ENCODE results near the gene KIFC1. TPM values are rescaled to one million over a fixed set of nuclear protein-coding genes. Genes with fewer than 3 reads are reported as not detected.

Gene KIFC1
- total and polyA plus RNA-seq, 9 of the 15 experiments (the other 6 are each of a cell fraction or from before 2014, with no cell fraction given) = 1.3 to 95.2 (median 76.9) TPM

DNA sequence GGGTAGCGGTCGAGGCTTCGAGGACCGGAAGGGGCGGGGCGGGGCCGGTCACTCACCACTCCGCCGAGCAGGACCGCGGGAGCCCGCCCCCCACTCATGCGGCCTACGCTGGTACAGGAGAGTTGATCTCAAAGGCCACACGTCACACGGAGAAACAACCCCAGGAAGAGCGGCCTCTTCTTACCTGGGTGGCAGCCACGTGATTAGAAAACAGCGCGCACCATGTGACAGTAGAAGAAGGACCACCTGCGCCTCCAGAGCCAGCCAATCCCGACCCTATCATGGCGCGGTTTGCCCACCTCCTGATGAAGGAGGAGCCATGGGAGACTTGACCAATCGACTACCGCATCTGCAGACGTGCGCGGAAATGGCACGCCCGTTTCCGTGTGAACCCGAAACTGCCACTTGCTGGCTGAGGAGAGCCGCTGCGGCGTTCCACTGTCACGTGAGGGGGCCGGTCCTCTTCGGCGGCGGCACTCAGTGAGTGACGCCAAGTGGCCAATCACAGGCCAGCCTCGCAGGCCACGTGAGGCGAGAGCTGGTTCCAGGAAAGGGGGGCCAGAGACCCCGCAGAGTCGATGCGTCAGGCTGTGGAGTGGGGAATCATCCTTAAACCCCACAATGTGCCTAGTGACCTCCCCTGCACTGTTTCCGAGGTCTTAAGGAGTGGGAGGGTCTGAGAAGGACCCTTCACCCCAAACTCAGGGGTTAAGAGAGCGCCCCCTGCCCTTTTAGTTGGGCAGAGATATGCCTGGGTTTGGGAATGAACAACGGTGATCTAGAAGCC, 26.5 kb downstream of the KIFC1 start, which contains the start of gene CUTA (continued):
- TF ChIP-seq, protein P1, sequence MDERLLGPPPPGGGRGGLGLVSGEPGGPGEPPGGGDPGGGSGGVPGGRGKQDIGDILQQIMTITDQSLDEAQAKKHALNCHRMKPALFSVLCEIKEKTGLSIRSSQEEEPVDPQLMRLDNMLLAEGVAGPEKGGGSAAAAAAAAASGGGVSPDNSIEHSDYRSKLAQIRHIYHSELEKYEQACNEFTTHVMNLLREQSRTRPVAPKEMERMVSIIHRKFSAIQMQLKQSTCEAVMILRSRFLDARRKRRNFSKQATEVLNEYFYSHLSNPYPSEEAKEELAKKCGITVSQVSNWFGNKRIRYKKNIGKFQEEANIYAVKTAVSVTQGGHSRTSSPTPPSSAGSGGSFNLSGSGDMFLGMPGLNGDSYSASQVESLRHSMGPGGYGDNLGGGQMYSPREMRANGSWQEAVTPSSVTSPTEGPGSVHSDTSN (CRISPR knock-in tag; IDR thresholded peaks at IDR 0.05; ENCODE audit: low read depth) = no peak
- TF ChIP-seq, protein P1 (tag; conservative IDR thresholded peaks at IDR 0.05; ENCODE audit: low read depth) = peak; percentile 83
- TF ChIP-seq, protein P2, sequence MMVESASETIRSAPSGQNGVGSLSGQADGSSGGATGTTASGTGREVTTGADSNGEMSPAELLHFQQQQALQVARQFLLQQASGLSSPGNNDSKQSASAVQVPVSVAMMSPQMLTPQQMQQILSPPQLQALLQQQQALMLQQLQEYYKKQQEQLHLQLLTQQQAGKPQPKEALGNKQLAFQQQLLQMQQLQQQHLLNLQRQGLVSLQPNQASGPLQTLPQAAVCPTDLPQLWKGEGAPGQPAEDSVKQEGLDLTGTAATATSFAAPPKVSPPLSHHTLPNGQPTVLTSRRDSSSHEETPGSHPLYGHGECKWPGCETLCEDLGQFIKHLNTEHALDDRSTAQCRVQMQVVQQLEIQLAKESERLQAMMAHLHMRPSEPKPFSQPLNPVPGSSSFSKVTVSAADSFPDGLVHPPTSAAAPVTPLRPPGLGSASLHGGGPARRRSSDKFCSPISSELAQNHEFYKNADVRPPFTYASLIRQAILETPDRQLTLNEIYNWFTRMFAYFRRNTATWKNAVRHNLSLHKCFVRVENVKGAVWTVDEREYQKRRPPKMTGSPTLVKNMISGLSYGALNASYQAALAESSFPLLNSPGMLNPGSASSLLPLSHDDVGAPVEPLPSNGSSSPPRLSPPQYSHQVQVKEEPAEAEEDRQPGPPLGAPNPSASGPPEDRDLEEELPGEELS (CRISPR knock-in tag; IDR thresholded peaks at IDR 0.05; ENCODE audit: borderline replicate concordance) = no peak
- TF ChIP-seq HDGF (IDR thresholded peaks at IDR 0.05) (no peak), NFXL1 (CRISPR knock-in tag; IDR thresholded peaks at IDR 0.05) (no peak), STAG1 (CRISPR knock-in tag; IDR thresholded peaks at IDR 0.05; ENCODE audit: borderline replicate concordance) (no peak), ARID2 (IDR thresholded peaks at IDR 0.05) (no peak), KDM1A (IDR thresholded peaks at IDR 0.05) (no peak), EP400 (IDR thresholded peaks at IDR 0.05) (peak; percentile 98), SMARCA4 (IDR thresholded peaks at IDR 0.05) (peak; percentile 74), BRD4 (IDR thresholded peaks at IDR 0.05) (no peak; the same call in 1 of the 2 replicates), EHMT2 (IDR thresholded peaks at IDR 0.05) (no peak)
- TF ChIP-seq, protein P3, sequence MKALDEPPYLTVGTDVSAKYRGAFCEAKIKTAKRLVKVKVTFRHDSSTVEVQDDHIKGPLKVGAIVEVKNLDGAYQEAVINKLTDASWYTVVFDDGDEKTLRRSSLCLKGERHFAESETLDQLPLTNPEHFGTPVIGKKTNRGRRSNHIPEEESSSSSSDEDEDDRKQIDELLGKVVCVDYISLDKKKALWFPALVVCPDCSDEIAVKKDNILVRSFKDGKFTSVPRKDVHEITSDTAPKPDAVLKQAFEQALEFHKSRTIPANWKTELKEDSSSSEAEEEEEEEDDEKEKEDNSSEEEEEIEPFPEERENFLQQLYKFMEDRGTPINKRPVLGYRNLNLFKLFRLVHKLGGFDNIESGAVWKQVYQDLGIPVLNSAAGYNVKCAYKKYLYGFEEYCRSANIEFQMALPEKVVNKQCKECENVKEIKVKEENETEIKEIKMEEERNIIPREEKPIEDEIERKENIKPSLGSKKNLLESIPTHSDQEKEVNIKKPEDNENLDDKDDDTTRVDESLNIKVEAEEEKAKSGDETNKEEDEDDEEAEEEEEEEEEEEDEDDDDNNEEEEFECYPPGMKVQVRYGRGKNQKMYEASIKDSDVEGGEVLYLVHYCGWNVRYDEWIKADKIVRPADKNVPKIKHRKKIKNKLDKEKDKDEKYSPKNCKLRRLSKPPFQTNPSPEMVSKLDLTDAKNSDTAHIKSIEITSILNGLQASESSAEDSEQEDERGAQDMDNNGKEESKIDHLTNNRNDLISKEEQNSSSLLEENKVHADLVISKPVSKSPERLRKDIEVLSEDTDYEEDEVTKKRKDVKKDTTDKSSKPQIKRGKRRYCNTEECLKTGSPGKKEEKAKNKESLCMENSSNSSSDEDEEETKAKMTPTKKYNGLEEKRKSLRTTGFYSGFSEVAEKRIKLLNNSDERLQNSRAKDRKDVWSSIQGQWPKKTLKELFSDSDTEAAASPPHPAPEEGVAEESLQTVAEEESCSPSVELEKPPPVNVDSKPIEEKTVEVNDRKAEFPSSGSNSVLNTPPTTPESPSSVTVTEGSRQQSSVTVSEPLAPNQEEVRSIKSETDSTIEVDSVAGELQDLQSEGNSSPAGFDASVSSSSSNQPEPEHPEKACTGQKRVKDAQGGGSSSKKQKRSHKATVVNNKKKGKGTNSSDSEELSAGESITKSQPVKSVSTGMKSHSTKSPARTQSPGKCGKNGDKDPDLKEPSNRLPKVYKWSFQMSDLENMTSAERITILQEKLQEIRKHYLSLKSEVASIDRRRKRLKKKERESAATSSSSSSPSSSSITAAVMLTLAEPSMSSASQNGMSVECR (CRISPR knock-in tag; IDR thresholded peaks at IDR 0.05) = peak; percentile 91
- TF ChIP-seq, protein P4, sequence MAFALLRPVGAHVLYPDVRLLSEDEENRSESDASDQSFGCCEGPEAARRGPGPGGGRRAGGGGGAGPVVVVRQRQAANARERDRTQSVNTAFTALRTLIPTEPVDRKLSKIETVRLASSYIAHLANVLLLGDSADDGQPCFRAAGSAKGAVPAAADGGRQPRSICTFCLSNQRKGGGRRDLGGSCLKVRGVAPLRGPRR (CRISPR knock-in tag; IDR thresholded peaks at IDR 0.05) = 0 out of 2 replicates have a peak, but pooled peaks have one; percentile 24
- TF ChIP-seq, protein P5, sequence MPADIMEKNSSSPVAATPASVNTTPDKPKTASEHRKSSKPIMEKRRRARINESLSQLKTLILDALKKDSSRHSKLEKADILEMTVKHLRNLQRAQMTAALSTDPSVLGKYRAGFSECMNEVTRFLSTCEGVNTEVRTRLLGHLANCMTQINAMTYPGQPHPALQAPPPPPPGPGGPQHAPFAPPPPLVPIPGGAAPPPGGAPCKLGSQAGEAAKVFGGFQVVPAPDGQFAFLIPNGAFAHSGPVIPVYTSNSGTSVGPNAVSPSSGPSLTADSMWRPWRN (IDR thresholded peaks at IDR 0.05; ENCODE audit: low read depth) = peak; percentile 86
- TF ChIP-seq, protein P6, sequence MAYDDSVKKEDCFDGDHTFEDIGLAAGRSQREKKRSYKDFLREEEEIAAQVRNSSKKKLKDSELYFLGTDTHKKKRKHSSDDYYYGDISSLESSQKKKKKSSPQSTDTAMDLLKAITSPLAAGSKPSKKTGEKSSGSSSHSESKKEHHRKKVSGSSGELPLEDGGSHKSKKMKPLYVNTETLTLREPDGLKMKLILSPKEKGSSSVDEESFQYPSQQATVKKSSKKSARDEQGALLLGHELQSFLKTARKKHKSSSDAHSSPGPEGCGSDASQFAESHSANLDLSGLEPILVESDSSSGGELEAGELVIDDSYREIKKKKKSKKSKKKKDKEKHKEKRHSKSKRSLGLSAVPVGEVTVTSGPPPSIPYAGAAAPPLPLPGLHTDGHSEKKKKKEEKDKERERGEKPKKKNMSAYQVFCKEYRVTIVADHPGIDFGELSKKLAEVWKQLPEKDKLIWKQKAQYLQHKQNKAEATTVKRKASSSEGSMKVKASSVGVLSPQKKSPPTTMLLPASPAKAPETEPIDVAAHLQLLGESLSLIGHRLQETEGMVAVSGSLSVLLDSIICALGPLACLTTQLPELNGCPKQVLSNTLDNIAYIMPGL (CRISPR knock-in tag; IDR thresholded peaks at IDR 0.05) = 0 out of 2 replicates have a peak, but pooled peaks have one; percentile 25
